Nephron (organoid): ENCODE data around the gene GLI3.

Experiments
- H3K27ac Mint-ChIP-seq, 3 experiments: 2 replicates each; pipeline ENCODE4 v1.8.0; 2020; ENCODE audit warnings: mixed read lengths in 3 of 3, mild to moderate bottlenecking in 2 of 3, moderate library complexity in 1 of 3
- H3K27me3 Mint-ChIP-seq: 2 replicates; pipeline ENCODE4 v1.8.0; 2021; ENCODE audit warnings: low read depth, mild to moderate bottlenecking, moderate library complexity, mixed read lengths
- H3K36me3 Mint-ChIP-seq: 2 replicates; pipeline ENCODE4 v1.8.0; 2020; ENCODE audit warnings: low read depth, mixed read lengths
- H3K4me1 Mint-ChIP-seq: 2 replicates; pipeline ENCODE4 v1.8.0; 2020; ENCODE audit warnings: mixed read lengths
- H3K4me3 Mint-ChIP-seq, 3 experiments: 2 replicates each; pipeline ENCODE4 v1.8.0; 2020; ENCODE audit warnings: mild to moderate bottlenecking in 3 of 3, mixed read lengths in 3 of 3, moderate library complexity in 2 of 3
- H3K9me3 Mint-ChIP-seq: 2 replicates; pipeline ENCODE4 v1.8.0; 2020; ENCODE audit warnings: mixed read lengths
- CTCF ChIP-seq, 3 experiments: fragments of 200-600 bp; sonication (generic); IDR thresholded peaks; one replicate each; pipeline ENCODE4 v1.5.0; 2021; ENCODE audit warnings: antibody characterized with exemption in 3 of 3; ENCODE audit not compliant: unreplicated experiment in 3 of 3

Gene GLI3

GRCh38 chr7:42236976-42237810 lies at the start of gene GLI3:
GLI3 (minus strand) TSS chr7:42237209; CDS start chr7:42223253, 13,956 bp downstream.
- no peaks in the 10 kb centered on the region for H3K9me3 Mint-ChIP-seq
- peaks cover 75% of the 10 kb centered on the region for H3K4me1 Mint-ChIP-seq
- H3K36me3 Mint-ChIP-seq, result peaks cover 6% of the 10 kb centered on the region
- H3K27me3 Mint-ChIP-seq, result no peaks in the 10 kb centered on the region
- peak in 1 of 3 experiments; percentile 28 for TF ChIP-seq CTCF (IDR thresholded peaks at IDR 0.05; ENCODE audit: unreplicated experiment in 3 of 3)
- peak within 1 kb of the TSS; percentile 97 to 99 (median 99) for H3K27ac Mint-ChIP-seq
- H3K4me3 Mint-ChIP-seq, result peak within 1 kb of the TSS; percentile 95 to 96 (median 96)

GRCh38 chr7:42285383-42285824 lies 48.4 kb upstream of the GLI3 start:
- H3K9me3 Mint-ChIP-seq, result no peaks in the 10 kb centered on the region
- H3K4me3 Mint-ChIP-seq, result no peak overlapping the region
- peak overlapping the region in 1 of 3 experiments; percentile 80 for H3K27ac Mint-ChIP-seq
- no peaks in the 10 kb centered on the region for H3K27me3 Mint-ChIP-seq
- no peaks in the 10 kb centered on the region for H3K36me3 Mint-ChIP-seq
- H3K4me1 Mint-ChIP-seq, result no peaks in the 10 kb centered on the region
- TF ChIP-seq CTCF (IDR thresholded peaks at IDR 0.05; ENCODE audit: unreplicated experiment in 3 of 3), result no peak

- no peaks in the 10 kb centered on the region for H3K36me3 Mint-ChIP-seq
- H3K27me3 Mint-ChIP-seq, result no peaks in the 10 kb centered on the region
- no peak overlapping the region for H3K4me3 Mint-ChIP-seq
- TF ChIP-seq CTCF (IDR thresholded peaks at IDR 0.05; ENCODE audit: unreplicated experiment in 3 of 3), result no peak
- no peak overlapping the region for H3K27ac Mint-ChIP-seq
- H3K4me1 Mint-ChIP-seq, result no peaks in the 10 kb centered on the region
- H3K9me3 Mint-ChIP-seq, result no peaks in the 10 kb centered on the region
These were observed 46.5 kb upstream of the GLI3 start for GRCh38 chr7:42283553-42283952.

GRCh38 chr7:42278344-42278743 lies 41.3 kb upstream of the GLI3 start:
- Mint-ChIP-seq H3K27me3 (no peaks in the 10 kb centered on the region), H3K4me1 (no peaks in the 10 kb centered on the region), H3K27ac (no peak overlapping the region), H3K9me3 (no peaks in the 10 kb centered on the region), H3K4me3 (no peak overlapping the region), H3K36me3 (no peaks in the 10 kb centered on the region)
- no peak for TF ChIP-seq CTCF (IDR thresholded peaks at IDR 0.05; ENCODE audit: unreplicated experiment in 3 of 3)

- H3K27me3 Mint-ChIP-seq, result no peaks in the 10 kb centered on the region
- H3K4me1 Mint-ChIP-seq, result no peaks in the 10 kb centered on the region
- H3K4me3 Mint-ChIP-seq, result no peak overlapping the region
- no peak for TF ChIP-seq CTCF (IDR thresholded peaks at IDR 0.05; ENCODE audit: unreplicated experiment in 3 of 3)
- H3K27ac Mint-ChIP-seq, result no peak overlapping the region
- H3K9me3 Mint-ChIP-seq, result no peaks in the 10 kb centered on the region
- no peaks in the 10 kb centered on the region for H3K36me3 Mint-ChIP-seq
These were observed 37.0 kb upstream of the GLI3 start for GRCh38 chr7:42274053-42274452.
